NCI-H2227 (cell line): ENCODE data around the gene PTGS1.
"Not testable (repeated sequence)": the region's sequence is repeated elsewhere in the genome, so short reads cannot be mapped to it uniquely, and the experiment has no call there.

ENCODE experiments used
- DNase-seq: peaks from one replicate; lab custom pipeline; 2025; ENCODE audit not compliant: unreplicated experiment; lab: John Stamatoyannopoulos, UW

The PTGS1 gene

GRCh38 chr9:122346478-122347347 lies 24.1 kb upstream of the PTGS1 start:
- no peak for DNase-seq

GRCh38 chr9:122347348-122348287 lies 23.2 kb upstream of the PTGS1 start:
- peak; percentile 6 for DNase-seq

- DNase-seq, result no peak
Measured at GRCh38 chr9:122348288-122348777, 22.5 kb upstream of the PTGS1 start.

GRCh38 chr9:122348791-122349190 lies 22.0 kb upstream of the PTGS1 start:
- no peak for DNase-seq

GRCh38 chr9:122349201-122349600 lies 21.6 kb upstream of the PTGS1 start:
- no peak for DNase-seq

GRCh38 chr9:122350577-122351355 lies 20.1 kb upstream of the PTGS1 start:
- DNase-seq, result peak; percentile 78

GRCh38 chr9:122354536-122355199 lies 16.2 kb upstream of the PTGS1 start:
- DNase-seq, result no peak

GRCh38 chr9:122355336-122355875 lies 15.4 kb upstream of the PTGS1 start:
- DNase-seq, result no peak

- DNase-seq, result no peak
Measured at GRCh38 chr9:122356627-122357026, 14.2 kb upstream of the PTGS1 start.

- no peak for DNase-seq
Measured at GRCh38 chr9:122360891-122361290, 9.9 kb upstream of the PTGS1 start.

- not testable (repeated sequence) for DNase-seq
Measured at GRCh38 chr9:122363131-122363530, 7.7 kb upstream of the PTGS1 start.

GRCh38 chr9:122364117-122364782 lies 6.6 kb upstream of the PTGS1 start:
- DNase-seq, result no peak

GRCh38 chr9:122364783-122365150 lies 6.1 kb upstream of the PTGS1 start:
- no peak for DNase-seq

GRCh38 chr9:122366074-122366660 lies 4.7 kb upstream of the PTGS1 start:
- no peak for DNase-seq

GRCh38 chr9:122367065-122367464 lies 3.8 kb upstream of the PTGS1 start:
- DNase-seq, result no peak

GRCh38 chr9:122367774-122368460 lies 2.9 kb upstream of the PTGS1 start:
- DNase-seq, result no peak

GRCh38 chr9:122368642-122369041 lies 2.2 kb upstream of the PTGS1 start:
- DNase-seq, result no peak

GRCh38 chr9:122370303-122370702 lies 521 bp upstream of the PTGS1 start:
- no peak for DNase-seq

GRCh38 chr9:122371846-122372245 lies 1.0 kb downstream of the PTGS1 start:
- no peak for DNase-seq
